GM21515 (cell line): Measurements from ENCODE around the gene RHBDD1.

Experiments used
- ATAC-seq: cut with Tn5 transposase; IDR thresholded peaks from one replicate; pipeline ENCODE4 v1.9.1; 2021; ENCODE audit not compliant: unreplicated experiment

RHBDD1 gene

DNA sequence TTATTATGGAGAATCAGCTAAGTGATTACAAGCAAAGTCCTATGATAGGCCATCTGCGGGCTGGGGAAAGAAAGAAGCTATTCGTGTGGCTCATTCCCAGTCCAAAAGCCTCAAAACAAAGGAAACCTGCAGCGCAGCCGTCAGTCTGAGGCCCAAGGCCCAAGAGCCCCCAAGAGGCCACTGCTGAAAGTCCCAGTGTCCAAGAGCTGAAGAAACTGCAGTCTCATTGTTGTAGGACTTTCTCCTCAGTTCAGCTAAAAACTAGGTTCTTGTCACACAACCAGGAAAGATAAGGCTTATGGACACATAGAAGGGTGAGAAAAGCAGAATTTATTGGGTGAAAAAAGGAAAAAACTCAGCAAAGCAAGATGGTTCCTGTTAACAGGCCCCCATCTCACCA, 143.2 kb downstream of the RHBDD1 start:
- ATAC-seq = no peak

DNA sequence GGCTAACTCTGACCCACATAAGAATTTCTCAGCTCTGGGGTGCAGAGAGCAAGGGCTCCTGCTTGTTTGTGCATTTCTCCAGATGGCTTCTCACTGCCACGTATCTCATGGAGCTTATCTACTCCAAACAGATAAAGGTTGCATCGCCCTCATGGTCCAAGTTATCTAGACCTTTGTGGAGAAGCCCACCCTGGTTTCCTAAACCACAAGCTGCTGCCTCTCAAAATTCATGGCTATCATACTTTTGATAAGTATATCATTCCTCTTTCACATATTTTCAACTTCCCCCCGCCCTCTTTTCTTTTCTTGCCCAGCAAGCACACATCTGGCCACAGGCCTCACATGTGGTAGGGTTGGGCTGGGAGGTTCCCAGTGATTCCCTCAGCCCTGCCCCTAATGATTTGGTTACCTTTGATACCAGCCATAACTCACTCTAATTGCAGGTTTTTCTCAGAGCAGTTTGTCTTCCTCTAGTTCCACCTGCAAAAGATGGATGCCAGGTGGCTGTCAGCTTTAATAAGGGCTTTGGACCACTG, 146.0 kb downstream of the RHBDD1 start:
- no peak for ATAC-seq

DNA sequence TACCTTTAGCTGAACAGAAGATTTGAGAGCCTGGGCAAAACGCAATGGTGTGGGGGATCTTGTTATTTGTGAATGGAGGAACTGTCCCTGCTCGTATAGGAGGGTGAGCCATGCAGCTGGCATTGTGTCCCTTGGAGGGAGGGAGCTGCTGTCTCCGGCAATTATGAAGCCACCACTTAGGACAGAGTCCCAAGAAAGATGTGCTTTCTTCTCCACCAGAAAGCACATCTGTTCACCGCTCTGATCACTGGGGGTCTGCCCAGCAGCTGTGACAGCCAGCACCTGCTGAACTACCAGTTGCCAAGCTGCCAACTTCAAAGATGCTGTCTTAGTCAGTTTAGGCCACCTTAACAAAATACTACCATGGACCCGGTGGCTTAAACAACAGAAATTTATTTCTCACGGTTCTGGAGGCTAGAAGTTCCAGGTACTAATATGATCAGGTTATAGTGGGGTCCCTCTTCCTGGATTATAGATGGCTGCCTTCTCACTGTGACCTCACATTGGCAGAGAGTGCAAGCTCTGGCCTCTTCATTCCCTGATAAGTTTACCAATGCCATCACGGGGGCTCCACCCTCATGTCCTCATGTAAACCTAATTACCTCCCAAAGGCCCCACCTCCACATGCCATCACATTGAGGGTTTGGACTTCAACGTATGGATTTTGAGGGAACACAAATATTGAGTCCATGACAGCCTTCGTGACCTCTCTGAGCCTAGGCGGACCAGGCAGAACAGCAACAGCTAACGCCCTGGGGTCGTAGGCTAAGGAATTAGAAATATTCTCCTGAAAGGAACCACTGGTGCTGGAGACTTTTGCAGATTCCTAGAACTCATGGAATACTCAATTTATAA, 148.3 kb downstream of the RHBDD1 start:
- peak; percentile 3 for ATAC-seq

DNA sequence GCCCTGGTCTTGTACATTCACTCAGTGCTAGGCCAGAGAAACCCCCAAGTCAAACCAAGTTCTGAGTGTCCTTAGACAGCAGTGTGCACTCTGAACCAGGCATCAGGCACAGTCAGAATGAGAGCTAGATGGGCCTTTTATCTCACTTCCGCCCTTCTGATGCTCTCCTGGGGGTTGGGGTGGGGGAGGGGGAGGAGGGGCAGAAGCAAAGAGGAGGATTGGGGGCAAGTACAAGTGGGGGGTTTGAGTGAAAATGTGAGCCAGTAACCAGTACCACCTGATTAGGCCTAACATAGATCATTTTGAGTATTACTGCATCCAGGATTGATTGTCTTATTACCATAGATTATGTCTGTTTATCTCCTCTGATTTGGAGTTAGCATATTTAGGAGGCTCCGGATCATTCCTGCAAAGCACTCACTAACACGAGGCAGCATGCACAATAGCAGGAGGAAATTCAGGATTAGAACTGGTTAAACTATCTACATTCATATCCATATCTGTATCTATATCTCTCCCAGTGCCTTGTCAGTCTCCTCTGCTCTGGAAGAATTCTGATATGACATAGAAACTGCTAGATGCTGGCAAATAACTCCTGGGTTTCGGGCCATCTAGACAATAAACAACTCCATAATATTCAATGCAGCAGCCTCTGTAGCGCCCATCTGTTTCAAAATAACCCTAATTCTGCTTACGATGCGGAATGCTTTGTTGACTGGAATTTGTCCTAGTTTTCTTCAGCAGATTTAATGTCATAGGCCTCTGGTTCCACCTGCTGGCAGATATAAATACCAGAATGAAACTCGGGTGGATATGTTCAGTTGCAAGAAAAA, 149.1 kb downstream of the RHBDD1 start:
- peak; percentile 95 for ATAC-seq

DNA sequence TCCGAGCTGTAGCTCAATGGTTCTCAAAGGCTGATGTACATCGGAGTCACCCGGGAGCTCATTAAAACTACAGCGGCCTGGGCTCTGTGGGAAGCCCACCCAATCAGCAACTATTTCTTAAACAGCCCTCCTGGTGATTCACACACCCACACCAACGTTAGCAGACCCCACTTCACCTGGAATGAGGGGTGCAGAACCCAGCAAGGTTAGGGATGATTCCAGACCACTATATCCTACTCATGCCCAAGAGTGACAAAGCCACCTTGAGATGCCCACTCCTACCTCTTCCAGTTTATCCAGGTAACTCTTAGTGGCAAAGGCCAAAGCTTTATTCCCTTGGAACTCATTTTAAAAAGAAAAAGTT, 149.7 kb downstream of the RHBDD1 start:
- ATAC-seq = no peak

DNA sequence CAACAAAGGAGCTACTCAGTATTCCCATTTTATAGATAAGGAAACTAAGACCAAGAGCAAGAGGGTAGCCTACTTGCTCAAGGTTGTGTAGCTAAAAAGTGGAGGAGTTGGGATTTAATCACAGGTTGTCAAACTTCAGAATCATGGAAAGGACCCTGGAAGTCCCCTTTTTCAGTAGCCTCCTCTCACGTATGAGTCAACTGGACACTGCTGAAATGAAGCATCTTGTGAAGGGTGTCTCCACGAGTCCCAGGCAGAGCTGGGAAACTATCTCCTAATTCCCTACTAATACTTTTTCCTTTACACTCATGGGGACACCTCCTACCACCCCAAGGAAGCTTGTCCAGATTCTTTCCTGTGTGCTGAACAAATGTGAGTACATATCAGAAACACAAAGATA, 155.8 kb downstream of the RHBDD1 start:
- ATAC-seq = no peak

DNA sequence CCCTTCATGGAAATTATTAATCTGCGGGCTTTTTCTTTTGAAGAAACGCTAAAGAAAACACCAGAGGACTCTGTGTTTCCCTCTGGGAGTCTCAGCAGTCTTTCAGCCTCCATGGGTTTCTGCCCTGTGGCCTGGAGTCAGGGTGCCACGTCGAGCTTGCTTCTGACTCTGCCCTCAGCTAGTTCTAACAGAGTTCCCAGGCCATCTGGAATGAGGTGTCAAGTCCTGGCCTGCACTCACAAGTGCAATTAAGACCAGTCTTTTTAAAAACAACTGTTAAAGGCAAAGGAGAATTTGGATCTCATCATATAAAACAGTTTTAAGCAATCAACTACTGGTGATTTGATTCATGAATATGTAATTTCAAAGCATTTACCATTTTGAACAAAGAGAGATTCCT, 157.3 kb downstream of the RHBDD1 start:
- ATAC-seq = no peak

DNA sequence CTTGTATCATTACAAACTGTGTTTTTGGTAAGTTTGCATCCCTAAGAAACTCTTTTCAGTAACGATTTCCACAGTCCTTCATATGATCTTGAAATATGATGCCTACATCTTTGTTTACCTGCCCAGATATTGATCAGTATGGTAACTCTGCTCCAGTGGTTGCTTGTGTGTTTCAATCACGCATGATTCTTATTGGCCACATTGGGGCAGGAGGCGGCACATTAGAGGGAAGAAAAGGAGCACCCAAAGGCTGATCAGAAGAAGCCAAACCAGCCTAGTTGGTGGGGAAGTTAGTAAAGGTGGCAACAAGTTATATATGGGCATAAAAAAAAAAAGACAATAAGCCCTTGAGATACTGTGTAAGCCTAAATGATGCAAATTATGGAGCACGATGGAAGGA, 158.9 kb downstream of the RHBDD1 start:
- ATAC-seq = no peak

DNA sequence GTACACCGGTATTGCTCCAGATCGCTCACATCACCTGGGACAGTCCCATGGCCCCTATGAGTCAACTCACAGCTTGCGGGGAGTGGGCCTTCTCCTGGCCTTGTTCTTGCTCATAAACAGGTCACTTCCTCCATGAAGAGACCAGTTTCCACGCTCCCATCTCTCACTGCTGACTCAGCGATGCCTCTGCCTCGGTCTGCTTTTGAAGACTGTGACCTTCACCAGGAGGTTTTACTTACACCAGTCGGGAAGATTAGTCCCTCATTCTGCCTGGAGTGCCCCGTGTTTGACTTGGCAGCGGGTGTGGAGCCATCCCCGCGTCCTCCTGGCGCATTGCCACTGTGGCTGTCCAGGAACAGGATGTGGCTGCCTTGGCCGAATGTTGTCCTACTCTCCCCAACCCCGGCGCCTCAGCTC, 159.8 kb downstream of the RHBDD1 start:
- ATAC-seq = peak; percentile 48

DNA sequence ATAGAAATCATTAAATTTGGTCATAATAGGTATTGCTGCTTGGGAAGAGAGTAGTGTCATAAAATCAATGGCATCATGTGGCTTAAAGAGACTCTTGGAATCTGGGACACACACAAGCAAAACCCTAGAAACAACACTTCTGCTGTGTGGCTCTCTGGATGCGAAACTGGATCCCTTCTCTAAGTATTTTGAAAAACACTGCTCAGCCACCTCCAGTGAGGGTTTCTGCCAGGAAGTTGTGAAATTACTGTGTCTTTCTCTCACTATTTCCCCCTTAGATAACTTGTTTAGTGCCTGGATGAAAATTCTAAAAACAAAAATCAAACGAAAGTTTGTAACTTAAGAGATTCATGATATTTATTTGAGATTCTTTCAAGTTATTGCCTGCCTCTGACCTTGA, 163.8 kb downstream of the RHBDD1 start:
- no peak for ATAC-seq

DNA sequence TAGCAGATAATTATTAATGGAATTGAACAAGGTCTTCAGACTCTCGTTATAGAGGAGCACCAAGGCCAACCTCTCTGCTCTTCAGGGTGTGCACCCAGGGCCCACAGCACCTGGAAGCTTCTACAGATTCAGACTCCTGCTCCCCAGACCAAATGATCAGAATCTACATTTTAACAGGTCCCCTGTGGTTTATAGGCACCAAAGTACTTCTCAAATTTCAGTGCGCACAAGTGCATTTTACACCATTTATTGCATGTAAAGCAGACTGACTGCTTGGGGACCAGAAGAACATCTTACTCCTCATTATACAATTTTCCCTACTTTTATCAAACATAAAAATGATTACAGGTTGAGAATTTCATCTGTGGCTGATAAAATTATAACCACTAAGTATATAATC, 164.3 kb downstream of the RHBDD1 start:
- ATAC-seq = no peak

DNA sequence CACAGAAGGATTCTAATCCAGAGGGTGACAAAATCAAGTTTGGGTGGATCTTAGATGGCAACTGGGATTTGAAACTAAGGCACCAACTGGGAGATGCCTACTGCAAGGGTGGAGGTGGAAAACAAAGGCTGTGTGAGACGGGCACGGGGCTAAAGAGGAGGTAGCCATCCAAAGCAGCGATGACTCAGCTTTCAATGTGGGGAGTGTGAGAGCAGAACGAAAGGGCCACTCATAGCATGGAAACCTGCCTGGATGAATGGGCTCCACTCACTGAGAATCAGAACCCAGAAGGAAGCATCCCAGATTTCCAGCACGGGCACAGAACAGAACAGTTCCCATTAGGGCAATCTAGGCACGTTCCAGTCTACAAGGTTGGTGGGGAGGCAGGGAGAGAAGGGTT, 168.6 kb downstream of the RHBDD1 start:
- ATAC-seq = no peak

DNA sequence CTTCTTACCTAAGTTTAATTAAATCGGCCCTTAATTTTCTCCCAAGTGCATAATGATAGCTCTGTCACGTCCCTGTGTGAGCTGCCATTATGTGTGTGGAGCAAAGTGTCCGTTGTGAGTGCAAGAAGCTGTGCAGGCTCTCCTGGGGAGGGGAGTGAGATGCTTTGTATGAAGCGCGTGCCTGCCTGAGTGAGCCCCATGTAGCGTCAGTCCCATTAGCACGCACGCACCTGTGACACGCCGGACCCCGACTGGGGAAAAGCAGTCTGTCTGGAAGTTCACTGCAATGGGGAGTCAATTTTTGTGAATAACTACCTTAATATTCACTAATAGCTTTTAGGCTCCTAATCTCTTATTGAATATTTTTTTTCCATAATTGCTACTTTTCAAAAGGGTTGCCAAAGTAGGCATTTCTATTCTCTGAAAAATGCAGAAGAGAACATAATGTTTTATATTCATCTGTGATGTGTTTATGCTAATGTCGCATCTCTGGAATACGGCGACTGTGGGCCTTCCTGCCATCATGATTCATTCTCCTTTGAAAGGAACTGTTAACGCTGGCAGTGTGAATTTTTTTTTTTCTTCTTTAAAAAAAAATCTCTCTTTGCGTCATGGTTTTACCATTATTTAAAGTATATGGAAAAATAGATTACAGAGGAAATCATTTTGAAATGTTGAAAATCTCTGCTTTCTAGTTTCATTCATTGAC, 170.5 kb downstream of the RHBDD1 start:
- no peak for ATAC-seq

DNA sequence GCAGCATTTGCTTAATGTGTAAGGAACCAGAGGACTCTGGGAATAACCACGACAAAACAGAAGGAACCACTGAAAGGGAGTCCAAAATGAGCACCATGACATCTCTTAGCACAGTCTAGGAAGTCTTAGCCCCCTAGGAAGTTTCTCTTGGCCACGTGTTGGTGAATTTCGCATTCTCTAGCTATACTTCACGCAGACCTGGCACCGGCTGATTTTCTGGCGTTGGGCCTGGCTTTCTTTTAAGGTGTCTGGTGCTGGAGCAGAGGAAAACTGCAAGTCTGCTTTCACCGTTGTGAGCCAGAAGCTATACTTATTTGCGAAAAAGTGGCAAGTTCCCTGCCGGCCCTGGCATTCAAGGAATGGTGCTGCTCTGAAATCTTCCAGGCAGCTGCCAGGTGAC, 171.3 kb downstream of the RHBDD1 start:
- ATAC-seq = no peak

DNA sequence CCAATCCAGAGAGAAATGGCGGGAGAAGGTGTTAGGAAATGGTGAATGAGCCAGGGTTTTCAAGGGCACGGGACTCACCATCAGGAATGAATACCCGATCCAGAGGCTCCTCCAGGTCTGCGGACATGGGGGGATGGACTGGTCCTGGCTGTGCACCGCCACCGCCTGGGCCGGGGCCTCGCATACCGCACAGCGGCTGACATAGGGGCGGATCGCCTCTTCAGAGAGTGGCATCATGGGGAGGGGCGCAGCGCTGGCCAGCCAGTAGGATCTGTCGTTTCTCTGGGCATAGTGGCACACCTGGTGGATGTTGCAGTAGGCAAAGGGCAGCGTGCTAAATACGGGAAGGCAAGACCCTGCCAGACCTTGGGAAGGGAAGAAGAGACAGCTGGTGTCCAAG, 172.1 kb downstream of the RHBDD1 start:
- no peak for ATAC-seq

DNA sequence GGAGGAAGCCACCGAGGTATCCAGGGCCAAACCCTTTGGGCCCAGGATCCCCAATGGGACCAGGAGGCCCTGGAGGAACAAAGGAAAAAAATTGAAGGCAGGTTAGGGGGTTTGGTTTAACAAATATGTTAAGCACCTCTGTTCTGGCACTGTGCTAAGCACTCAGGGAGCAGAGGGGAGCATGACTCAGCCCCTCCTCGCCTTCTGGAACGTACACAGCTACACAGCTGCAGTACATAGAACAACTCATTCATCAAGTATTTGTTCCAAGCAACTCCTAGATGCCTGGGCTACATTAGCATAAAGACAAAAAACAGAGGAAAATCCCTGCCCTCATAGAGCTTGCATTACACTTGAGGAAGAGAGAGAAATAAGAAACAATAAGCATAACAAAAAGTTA, 174.6 kb downstream of the RHBDD1 start:
- ATAC-seq = no peak

DNA sequence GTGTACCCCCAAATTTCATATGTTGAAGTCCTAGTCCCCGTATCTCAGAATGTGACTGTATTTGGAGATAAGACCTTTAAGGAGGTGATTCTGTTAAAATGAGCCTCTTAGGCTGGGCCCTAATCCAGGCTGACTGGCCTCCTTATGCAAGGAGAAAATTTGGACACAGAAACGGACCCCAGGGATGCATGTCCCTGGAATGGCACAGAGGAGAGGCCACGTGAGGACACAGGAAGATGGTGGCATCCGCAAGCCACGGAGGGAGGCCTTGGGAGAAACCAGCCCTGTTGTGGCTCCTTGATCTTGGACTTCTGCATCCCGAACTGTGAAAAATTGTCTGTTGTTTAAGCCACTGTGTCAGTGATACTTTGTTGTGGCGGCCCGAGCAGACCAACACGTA, 177.5 kb downstream of the RHBDD1 start:
- ATAC-seq = no peak

DNA sequence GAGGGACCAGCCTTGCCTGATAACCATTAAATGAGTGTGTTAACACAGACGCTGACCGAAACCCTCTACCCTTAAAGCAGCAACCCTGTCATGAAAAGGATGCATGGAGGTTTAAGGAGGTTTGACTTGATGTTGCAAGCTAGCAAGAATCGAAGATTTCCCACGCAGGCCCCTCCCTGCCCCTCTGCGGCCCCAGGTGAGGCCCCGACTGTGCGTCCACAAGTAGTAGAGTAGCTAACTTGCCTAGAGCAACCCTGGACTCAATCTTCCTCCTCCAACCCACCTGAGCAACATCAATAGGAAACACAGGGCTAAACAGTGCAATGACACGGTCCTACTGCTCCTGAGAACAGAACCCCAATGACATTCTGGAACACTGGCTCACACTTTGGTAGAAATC, 178.0 kb downstream of the RHBDD1 start:
- no peak for ATAC-seq

DNA sequence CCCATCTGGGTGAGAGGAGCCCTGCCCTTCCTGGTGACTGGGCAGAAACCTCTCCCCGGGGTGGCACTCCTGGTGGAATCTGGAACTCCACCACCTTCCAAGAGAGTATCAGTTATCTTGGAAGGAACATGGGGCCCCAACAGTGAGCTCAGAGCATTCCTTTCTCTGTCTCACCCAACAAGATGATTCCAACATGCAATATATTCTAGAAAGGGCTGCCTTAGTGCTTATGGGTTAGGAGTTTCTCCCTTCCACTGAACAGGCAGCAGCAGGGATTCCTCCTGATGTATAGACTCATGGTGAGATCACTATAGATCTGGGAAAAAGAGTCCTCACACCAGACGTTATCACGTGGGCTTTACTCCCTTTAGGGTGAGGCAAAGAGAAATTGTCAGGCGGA, 181.0 kb downstream of the RHBDD1 start:
- no peak for ATAC-seq

DNA sequence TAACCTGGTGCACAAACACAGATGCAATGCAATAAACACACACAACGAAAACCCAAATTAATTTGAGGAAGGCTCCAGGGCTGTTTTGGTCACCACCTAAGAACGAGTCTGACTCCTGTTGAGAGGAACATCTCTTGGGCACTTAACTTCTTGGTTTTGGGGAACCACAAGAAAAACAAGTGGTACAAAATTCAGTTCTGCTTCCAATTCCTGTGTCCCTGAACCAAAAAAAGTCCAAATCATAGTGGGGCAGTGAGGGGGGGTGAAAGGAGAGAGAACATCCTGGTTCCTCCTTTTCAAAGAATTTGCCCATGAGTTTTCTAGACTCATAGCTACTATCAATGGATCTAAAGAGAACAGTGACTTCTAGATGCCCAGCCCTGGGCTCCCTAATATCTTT, 184.6 kb downstream of the RHBDD1 start:
- no peak for ATAC-seq

DNA sequence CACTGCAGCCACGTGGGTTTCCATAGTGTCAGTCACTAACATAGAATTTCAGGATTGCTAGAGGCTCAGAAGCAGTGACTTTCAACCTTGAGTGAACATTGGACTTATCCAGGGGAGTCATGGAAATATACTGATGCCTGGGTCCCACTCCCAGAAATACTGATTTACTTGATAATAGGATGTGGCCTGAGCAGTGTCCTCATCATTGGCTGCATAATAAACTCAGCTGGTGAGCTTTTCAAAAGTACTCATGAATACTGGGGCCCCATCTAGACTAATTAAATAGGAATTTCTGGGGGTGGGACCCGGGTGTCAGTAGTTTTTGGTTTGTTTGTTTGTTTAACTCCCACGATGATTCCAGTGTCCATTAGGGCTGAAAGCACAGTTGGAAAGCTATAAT, 186.8 kb downstream of the RHBDD1 start:
- no peak for ATAC-seq
